Measurements from ENCODE around the gene TMEM33.

The TMEM33 gene

DNA sequence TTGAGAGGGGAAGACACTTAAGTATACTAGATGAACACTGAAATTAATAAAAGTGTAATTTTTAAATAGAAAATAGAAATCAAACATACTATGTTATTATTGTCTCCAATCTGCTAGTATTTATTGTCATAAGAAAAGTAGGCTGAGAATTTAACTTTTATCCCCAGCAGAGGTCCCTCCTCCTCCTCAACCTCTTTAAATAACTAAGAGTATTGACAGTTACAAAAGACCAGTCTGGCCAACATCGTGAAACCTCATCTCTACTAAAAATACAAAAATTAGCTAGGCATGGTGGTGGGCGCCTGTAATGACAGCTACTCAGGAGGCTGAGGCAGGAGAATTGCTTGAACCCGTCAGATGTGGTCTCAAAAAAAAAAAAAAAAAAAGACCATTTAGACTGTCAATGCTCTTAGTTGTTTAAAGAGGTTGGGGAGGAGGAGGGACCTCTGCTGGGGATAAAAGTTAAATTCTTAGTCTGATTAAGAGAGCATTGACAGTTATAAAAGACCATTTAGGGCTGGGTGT, 59.3 kb downstream of the TMEM33 start:
- no peak for DNase-seq (ENCODE audit: low read depth in 2 of 2)

DNA sequence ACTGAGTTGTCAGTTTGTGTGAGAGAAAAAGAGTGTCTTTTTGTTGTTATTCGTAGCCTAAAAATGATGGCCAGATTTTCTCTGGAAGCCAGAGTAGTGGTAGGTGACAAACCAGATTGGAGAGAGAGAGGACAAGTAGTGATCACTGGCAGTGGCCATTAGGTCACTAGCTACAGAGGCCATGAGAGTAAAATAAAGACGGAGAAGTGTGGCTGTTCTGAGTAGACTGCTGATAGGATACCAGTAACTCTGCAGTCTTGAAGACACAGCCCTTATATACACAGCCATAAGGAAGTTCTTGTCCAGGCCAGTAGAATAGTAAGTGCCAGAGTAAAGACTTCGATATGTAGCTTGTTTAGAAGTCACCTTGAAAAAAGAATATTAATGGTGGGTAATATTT, 62.8 kb downstream of the TMEM33 start:
- DNase-seq (ENCODE audit: low read depth in 2 of 2) = no peak

DNA sequence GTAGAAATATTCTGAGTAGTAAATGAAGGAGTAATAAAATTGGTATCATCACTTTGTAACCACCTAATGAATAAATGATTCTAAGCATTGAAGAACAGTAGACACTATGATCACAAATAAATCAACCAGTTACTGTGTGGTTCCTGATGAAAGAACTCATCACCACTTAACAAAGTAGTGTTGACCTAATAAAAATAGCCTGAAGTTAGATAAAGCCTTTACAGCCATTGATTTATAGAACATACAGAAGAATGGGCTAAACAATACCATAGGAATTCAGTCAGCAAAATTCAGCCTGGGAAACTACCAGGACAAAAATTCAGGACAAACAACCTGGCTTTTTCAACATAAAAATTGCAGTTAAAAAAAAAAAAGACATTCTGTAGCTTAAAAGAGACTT, 64.1 kb downstream of the TMEM33 start:
- no peak for DNase-seq (ENCODE audit: low read depth in 2 of 2)

DNA sequence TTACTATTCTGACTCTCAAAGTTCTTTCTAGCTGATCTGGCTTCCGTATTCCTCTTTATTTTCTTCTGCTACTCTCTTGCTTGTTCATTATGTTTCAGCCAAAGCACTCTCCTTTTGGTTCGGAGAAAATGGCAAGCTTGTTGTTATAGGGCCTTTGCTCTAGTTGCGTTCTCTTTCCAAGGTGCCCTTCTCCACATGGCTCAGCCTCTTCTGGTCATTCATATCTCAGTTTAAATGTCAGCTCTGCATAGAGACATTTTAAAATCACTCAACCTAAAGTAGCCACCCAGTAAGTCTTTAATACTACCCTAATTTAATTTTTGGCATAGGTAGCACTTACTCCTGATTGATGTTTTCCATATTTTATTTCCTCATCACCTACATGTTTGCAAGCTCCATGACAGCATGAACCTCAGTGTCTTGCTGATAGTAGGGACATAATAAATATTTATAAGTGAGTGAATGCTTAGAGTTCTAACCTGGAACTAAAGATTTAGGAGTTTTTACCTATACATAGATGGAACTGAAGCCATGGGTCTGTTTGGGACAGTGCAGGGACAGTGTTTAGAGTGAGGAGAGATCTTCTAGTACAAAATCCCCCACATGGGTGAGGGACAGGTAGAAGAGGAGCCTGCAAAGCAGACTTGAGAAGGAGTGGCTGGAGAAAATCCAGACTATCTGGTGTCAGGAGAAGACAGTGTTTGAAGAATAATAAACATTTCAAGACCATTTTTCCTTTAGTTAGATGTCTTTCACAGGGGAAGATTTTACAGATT, 73.0 kb downstream of the TMEM33 start:
- no peak for DNase-seq (ENCODE audit: low read depth in 2 of 2)

Data from fibroblast of skin of left biceps (primary cell).